Erythroblast (primary cell): Measurements from ENCODE around the gene SPG21.

Experiments
- GATA1 ChIP-seq: IDR thresholded peaks from 2 replicates; pipeline ENCODE4 v1.6.1; 2011; ENCODE audit warnings: low read depth, mild to moderate bottlenecking, control low read depth, low read length, moderate library complexity
- POLR2A ChIP-seq: IDR thresholded peaks from 2 replicates; pipeline ENCODE4 v1.6.1; 2011; ENCODE audit warnings: mild to moderate bottlenecking, low read length

- TF ChIP-seq POLR2A (no peak), GATA1 (no peak)
Measured at GRCh38 chr15:65037309-65037708, 47.6 kb upstream of the SPG21 start.
